Measurements from ENCODE around the gene ZFYVE19. TPM values are rescaled to one million over a fixed set of nuclear protein-coding genes. Genes with fewer than 3 reads are reported as not detected.
A peak's percentile ranks its signal among the peaks of the same experiment; 100 is the strongest.

The ZFYVE19 gene
- polyA plus RNA-seq, 3 donors = 8.2 to 62.9 (median 10.3) TPM

- Histone ChIP-seq H3K27me3 (ENCODE audit: control insufficient read depth in 2 of 2, insufficient read depth in 2 of 2, low read length in 2 of 2) (no peaks in the 10 kb centered on the region), H3K4me1 (ENCODE audit: control insufficient read depth in 1 of 2, insufficient read depth in 2 of 2, low read length in 2 of 2) (peaks cover 41 to 47% of the 10 kb centered on the region in 2 donors), H3K36me3 (replicated peaks in 1 of 2; ENCODE audit: control insufficient read depth in 1 of 2, insufficient read depth in 2 of 2, low read length in 2 of 2) (peaks cover 14 to 19% of the 10 kb centered on the region in 2 donors), H4K20me1 (ENCODE audit: insufficient read depth, low read length) (no peaks in the 10 kb centered on the region), H3K27ac (ENCODE audit: low read depth in 1 of 2, low read length in 2 of 2) (peak within 1 kb of the TSS; percentile 70 to 82), H3K9ac (ENCODE audit: insufficient read depth, low read length, poor library complexity, severe bottlenecking) (peak within 1 kb of the TSS; percentile 68), H2AFZ (ENCODE audit: insufficient read depth, low read depth, low read length, poor library complexity, severe bottlenecking) (peak within 1 kb of the TSS; percentile 94), H3K4me3 (replicated peaks in 1 of 3; ENCODE audit: low read depth in 2 of 3, low read length in 3 of 3) (peak within 1 kb of the TSS; percentile 59 to 89 (median 62)), H3K4me2 (replicated peaks; ENCODE audit: extremely low read depth, low read length, poor library complexity, severe bottlenecking) (peak within 1 kb of the TSS; percentile 95), H3K79me2 (ENCODE audit: insufficient read depth, low read length) (no peaks in the 10 kb centered on the region), H3K9me3 (replicated peaks in 1 of 2; ENCODE audit: control insufficient read depth in 1 of 2, insufficient read depth in 1 of 2, low read length in 2 of 2) (no peaks in the 10 kb centered on the region)
- peaks cover 11 to 21% of the 10 kb centered on the region in 2 donors for H3K36me3 Mint-ChIP-seq
- DNase-seq = peak; percentile 56 to 58 (median 57)
- H3K9me3 Mint-ChIP-seq = no peaks in the 10 kb centered on the region
- peak within 1 kb of the TSS; percentile 85 to 91 for H3K4me3 Mint-ChIP-seq
- peaks cover 39% of the 10 kb centered on the region for H3K4me1 Mint-ChIP-seq
- peak within 1 kb of the TSS; percentile 81 to 97 (median 96) for H3K27ac Mint-ChIP-seq
- peak; percentile 57 for TF ChIP-seq CTCF (IDR thresholded peaks at IDR 0.05)
- peaks cover 2 to 12% (median 11%) of the 10 kb centered on the region in 3 donors for H3K27me3 Mint-ChIP-seq (ENCODE audit: low read depth in 3 of 3)
- under 1% methylated on average over 75 of the region's 75 CpGs for WGBS (ENCODE audit: insufficient coverage)
- intact Hi-C loops (cut with micrococcal nuclease) = loop anchor here in 1 of 2 donors (10.0 kb wide), 1 partner anchor 69 kb away; the partner anchor contains the start of gene RAD51
Measured at GRCh38 chr15:40763801-40764628, 42.9 kb upstream of the ZFYVE19 start, which contains the start of gene GCHFR. Gene GCHFR (plus strand): TSS chr15:40764068. CDS start chr15:40764181, 113 bp downstream.

GRCh38 chr15:40764629-40765103, 42.2 kb upstream of the ZFYVE19 start:
- no peaks in the 10 kb centered on the region for H4K20me1 ChIP-seq (ENCODE audit: insufficient read depth, low read length)
- DNase-seq = no peak
- H3K4me2 ChIP-seq (replicated peaks; ENCODE audit: extremely low read depth, low read length, poor library complexity, severe bottlenecking) = peak overlapping the region; percentile 95
- no peaks in the 10 kb centered on the region for H3K79me2 ChIP-seq (ENCODE audit: insufficient read depth, low read length)
- H3K36me3 ChIP-seq (replicated peaks in 1 of 2; ENCODE audit: control insufficient read depth in 1 of 2, insufficient read depth in 2 of 2, low read length in 2 of 2) = peaks cover 14 to 19% of the 10 kb centered on the region in 2 donors
- peaks cover 46% of the 10 kb centered on the region for H3K4me1 Mint-ChIP-seq
- no peaks in the 10 kb centered on the region for H3K9me3 Mint-ChIP-seq
- TF ChIP-seq CTCF (IDR thresholded peaks at IDR 0.05) = no peak
- peaks cover 47 to 54% of the 10 kb centered on the region in 2 donors for H3K4me1 ChIP-seq (ENCODE audit: control insufficient read depth in 1 of 2, insufficient read depth in 2 of 2, low read length in 2 of 2)
- peak overlapping the region; percentile 85 to 91 for H3K4me3 Mint-ChIP-seq
- intact Hi-C loops (cut with micrococcal nuclease) = loop anchor here in 1 of 2 donors (10.0 kb wide), 1 partner anchor 70 kb away; the partner anchor contains the start of gene RAD51
- peak overlapping the region; percentile 81 to 97 (median 96) for H3K27ac Mint-ChIP-seq
- 33% methylated on average over 6 of the region's 8 CpGs for WGBS (ENCODE audit: insufficient coverage)
- peak overlapping the region; percentile 70 to 82 for H3K27ac ChIP-seq (ENCODE audit: low read depth in 1 of 2, low read length in 2 of 2)
- peaks cover 11 to 21% of the 10 kb centered on the region in 2 donors for H3K36me3 Mint-ChIP-seq
- no peaks in the 10 kb centered on the region for H3K9me3 ChIP-seq (replicated peaks in 1 of 2; ENCODE audit: control insufficient read depth in 1 of 2, insufficient read depth in 1 of 2, low read length in 2 of 2)
- H3K27me3 ChIP-seq (ENCODE audit: control insufficient read depth in 2 of 2, insufficient read depth in 2 of 2, low read length in 2 of 2) = no peaks in the 10 kb centered on the region
- H3K27me3 Mint-ChIP-seq (ENCODE audit: low read depth in 3 of 3) = peaks cover 2 to 12% (median 11%) of the 10 kb centered on the region in 3 donors
- H3K4me3 ChIP-seq (replicated peaks in 1 of 3; ENCODE audit: low read depth in 2 of 3, low read length in 3 of 3) = peak overlapping the region; percentile 59 to 89 (median 62)
- peak overlapping the region; percentile 94 for H2AFZ ChIP-seq (ENCODE audit: insufficient read depth, low read depth, low read length, poor library complexity, severe bottlenecking)
- H3K9ac ChIP-seq (ENCODE audit: insufficient read depth, low read length, poor library complexity, severe bottlenecking) = peak overlapping the region; percentile 68

Data from CD14-positive monocyte (primary cell).